WI38 (cell line): ENCODE results near the gene AGPAT3.

ENCODE experiments used
- H3K4me3 ChIP-seq: 2 replicates; pipeline ENCODE4 v1.5.1; 2011; ENCODE audit warnings: low read depth, mild to moderate bottlenecking, control low read depth, low read length
- CTCF ChIP-seq: IDR thresholded peaks from 2 replicates; pipeline ENCODE4 v1.5.1; 2012; ENCODE audit warnings: low read depth, mild to moderate bottlenecking, control low read depth, low read length

AGPAT3 gene

GRCh38 chr21:43972850-43973633 lies 108.0 kb downstream of the AGPAT3 start:
- no peak overlapping the region for H3K4me3 ChIP-seq
- TF ChIP-seq CTCF, result no peak

- no peak for TF ChIP-seq CTCF
These were observed 108.6 kb downstream of the AGPAT3 start for GRCh38 chr21:43973634-43973955.

GRCh38 chr21:43974791-43975468 lies 109.9 kb downstream of the AGPAT3 start:
- TF ChIP-seq CTCF, result no peak
- H3K4me3 ChIP-seq, result no peak overlapping the region

More at GRCh38 chr21:43973634-43973955, 108.6 kb downstream of the AGPAT3 start:
- H3K4me3 ChIP-seq, result no peak overlapping the region

- no peak overlapping the region for H3K4me3 ChIP-seq
- peak; percentile 89 for TF ChIP-seq CTCF
These were observed 110.6 kb downstream of the AGPAT3 start for GRCh38 chr21:43975469-43976098.

- no peak overlapping the region for H3K4me3 ChIP-seq
- no peak for TF ChIP-seq CTCF
These were observed 111.6 kb downstream of the AGPAT3 start for GRCh38 chr21:43976661-43977060.

GRCh38 chr21:43978060-43978459 lies 113.0 kb downstream of the AGPAT3 start:
- TF ChIP-seq CTCF, result no peak
- H3K4me3 ChIP-seq, result no peak overlapping the region

GRCh38 chr21:43979654-43980053 lies 114.6 kb downstream of the AGPAT3 start:
- TF ChIP-seq CTCF, result no peak
- no peak overlapping the region for H3K4me3 ChIP-seq
